Left kidney (tissue), 2 donors: ENCODE results near the gene DCDC2C. TPM values are rescaled to one million over a fixed set of nuclear protein-coding genes. Genes with fewer than 3 reads are reported as not detected.
A peak's percentile ranks its signal among the peaks of the same experiment; 100 is the strongest.
"Not testable (repeated sequence)": the region's sequence is repeated elsewhere in the genome, so short reads cannot be mapped to it uniquely, and the experiment has no call there.

ENCODE experiments used
- DNase-seq: peaks from one replicate; pipeline ENCODE4 v3.0.0-alpha.2; 2013
- polyA plus RNA-seq: library from polyadenylated mRNA; unstranded; fragments of 120-200 nt; gene quantifications from one replicate; pipeline ENCODE4 v1.2.1, GENCODE V29; 2013; ENCODE audit not compliant: insufficient read length

DCDC2C gene
- polyA plus RNA-seq, 1 donor = 0.65 TPM

DNA sequence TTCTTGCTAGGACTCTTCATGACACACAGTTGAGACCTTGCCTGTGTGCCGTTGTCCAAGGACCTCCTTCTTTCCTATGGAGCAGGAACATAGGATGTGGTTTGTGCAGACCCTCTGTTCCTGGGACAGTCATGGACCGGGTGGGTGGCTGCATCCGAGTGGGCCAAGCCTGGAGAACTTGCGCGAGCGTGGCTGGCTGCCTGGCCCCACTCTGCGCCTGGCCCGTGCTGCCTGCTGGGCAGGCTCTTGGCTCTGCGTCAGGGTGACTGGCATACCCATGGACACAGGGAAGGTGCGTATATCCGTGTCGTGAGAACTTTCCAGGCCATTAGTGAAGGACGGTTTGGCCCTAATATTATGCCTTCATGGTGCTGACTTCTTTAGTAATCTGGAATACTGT lies 68.2 kb downstream of the DCDC2C start:
- no peak for DNase-seq

DNA sequence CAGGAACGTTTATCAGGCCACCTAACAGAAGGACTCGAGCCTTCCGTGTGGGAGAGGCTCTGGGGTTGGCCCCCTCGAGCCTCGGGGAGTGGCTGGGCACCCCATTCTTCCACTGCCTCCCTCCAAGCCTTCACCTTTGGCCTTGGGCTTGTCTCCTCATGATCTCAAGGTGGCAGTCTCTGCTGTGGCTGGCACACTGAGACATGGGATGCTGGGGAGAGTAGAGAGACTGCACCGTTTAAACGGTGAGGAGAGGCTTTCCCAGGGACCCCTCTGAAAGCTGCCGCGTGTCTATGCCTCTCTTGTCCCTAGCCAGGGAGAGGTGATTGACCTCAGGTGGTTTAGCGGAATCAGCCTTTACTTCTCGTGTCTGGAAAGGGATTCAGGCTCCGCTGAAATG lies 71.0 kb downstream of the DCDC2C start:
- DNase-seq = no peak

DNA sequence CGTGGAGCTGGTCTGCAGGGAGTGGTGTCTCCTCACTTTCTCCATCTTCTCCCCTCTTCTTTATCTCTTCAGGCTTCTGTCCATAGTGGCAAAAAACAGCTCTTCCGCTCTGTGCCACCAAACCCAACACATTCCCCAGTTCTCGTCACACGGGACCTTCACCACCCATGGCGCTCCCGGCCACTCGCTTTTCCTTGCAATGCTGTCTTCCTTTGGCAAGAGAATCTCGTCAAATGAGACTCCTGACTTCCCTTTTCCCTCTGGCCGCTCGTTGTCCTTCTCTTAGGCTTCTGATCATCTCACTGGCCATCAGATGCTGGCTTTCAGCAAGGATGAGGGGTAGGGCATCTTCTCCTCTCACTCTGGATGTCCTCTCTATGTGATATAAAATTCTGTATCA lies 72.9 kb downstream of the DCDC2C start:
- DNase-seq = no peak

DNA sequence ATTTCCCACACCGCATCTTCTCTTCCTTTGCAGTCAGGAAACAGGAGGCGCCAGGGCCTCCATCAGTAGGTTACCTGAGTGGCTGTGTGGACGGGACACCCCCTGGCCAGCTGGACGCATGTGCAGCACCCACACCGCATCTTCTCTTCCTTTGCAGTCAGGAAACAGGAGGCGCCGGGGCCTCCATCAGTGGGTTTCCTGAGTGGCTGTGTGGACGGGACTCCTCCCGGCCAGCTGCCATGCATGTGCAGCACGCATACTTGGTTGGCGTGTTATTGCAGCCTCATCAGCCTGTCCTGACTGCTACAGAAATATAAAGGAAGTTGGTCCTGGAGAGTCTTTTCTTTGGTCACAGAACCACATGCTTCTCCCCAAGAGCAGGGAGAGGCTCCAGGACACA lies 74.6 kb downstream of the DCDC2C start:
- no peak for DNase-seq

DNA sequence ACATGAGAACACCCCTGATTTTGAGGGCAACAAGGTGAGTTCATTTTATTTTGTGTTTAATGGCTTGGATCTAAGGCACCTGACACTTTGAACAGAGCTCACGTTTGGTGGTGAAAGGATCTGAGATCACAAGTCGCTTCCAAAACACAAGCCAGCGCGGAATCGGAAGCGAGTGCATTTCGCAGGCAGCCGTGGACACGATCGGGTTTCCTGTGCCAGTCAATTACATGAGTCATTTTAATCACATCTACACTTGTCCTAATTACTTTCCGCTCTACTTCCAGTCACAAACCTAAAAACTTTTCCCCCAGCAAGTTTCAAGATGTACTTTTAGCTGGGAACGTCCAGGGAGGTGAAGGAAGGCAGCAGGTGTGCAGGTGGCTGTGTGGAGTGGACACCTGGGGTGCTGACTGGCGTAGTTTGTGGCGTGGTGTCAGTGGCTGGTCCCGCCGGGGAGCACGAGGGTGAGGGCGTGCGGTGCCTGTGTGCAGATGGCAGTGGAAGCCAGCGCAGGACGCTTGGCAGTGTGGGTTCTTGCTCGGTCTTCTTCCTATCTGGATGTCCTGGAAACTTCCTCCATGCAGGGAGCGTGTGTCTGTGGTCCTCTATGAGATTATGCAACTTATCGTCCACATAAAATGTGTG lies 75.6 kb downstream of the DCDC2C start:
- no peak for DNase-seq

DNA sequence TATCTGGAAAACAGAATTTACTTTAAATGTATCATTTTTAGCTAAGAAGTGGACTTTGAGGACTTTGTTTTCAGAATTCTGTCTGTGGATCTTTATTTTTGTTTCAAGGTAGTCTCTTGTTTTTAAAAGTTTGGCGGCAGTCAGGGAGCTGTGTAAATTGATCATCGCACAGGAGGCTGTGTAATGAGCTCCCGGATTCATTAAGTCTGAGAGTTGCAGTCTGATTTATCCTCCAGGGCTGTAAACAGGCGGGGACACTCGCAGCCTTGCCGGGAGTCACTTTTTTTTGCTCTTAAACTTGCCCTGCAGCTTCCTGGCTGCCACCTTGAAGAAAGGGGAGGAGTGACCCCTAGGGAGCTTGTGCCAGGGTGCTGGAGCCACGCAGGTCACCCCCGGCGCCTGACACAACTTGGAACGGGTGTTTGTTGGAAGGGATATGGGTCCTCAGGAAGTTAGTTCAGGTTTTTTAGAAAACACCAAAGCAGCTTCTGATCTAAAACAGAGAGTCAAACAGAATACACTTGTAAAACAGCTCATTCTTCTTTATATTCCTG lies 76.2 kb downstream of the DCDC2C start:
- DNase-seq = no peak

DNA sequence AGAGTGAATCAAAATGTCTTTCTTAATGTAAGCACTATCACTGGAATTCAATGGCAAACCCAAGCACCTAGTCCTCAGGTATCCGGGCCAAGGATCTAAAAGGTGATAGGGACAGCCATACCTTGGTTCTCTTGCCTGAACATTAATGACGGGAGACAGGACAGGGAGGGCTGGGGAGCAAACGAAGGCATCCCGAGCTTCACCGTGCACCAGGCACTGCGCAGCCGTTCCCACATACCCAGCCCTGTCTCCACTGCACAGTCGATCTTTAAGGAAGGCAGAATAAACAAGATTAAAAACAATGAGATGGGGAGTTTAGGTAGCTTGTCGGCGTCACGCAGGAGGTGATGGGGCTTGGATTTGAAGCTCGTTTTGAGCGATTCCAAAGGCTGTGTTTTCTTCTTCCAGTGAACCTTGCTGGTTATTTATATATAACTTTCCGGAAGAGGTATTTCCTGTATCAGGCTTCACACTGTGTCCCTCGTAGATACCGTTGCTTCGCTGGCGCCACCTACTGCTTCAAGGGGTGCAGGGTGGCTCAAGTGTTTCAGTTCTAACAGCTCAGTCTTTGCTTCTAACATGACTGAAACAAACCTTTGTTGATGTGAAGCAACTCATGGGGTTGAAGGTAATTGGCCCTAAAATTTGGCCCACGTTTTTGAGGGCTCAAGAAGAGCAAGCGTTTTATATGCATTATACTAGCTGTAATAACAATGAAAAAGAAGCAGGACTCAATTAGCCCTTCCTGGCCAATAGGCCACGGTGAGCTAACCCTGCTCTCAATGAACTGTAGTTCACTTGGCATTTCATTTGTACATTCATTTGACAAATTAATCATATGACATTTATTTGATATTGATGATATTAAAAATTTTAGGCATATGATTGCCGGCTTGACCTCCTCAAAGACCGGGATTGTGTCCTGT lies 77.4 kb downstream of the DCDC2C start:
- peak; percentile 78 for DNase-seq

DNA sequence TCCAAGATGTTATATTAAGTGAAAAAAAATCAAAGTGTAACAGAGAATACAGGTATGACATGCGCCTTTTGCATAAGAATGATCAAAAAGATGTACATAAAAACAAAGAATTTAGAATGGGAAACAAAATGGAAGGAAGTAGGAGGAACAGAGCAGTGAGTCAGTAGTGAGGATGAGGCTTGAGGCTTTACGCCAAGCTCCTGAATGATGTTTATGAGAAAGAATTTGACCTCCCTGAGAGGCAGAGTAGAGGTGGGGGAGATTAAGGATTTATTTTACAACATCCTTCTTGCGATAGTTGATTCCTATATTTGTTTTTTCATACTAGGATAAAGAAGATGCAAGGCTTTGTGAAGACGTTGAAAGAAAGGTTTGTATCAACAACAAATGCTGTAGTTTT lies 81.4 kb downstream of the DCDC2C start:
- no peak for DNase-seq

DNA sequence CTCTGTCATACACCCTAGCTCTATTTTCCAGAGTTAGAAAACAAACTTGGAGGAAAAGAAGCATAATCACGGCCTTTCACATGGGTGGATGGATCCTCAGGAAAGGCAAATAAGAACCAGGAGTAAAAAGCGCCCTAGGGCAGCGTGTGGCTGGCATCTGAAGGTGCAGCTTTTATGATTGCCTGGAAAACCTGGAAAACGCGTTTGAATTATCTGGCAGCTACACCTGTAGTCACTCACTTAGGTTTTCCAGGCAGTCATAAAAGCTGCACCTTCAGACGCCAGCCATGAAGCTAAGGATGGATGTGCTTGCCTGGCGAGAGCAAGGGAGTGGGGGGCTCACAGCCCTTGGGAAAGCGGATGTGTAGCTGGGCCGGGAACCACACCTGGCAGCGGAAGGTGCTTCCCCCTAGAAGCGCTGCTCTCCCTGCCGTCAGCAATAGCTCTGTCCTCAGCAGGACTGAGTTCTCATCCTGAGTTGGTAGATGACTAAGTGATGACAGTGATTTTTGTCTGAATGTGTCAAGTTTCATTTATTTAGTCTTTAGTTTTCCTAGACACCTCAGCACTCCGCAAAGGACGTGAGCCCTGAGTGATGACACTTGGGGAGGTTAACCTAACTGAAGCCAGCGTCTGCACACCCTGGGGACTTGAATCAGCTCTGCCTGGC lies 82.0 kb downstream of the DCDC2C start:
- DNase-seq = peak; percentile 6

DNA sequence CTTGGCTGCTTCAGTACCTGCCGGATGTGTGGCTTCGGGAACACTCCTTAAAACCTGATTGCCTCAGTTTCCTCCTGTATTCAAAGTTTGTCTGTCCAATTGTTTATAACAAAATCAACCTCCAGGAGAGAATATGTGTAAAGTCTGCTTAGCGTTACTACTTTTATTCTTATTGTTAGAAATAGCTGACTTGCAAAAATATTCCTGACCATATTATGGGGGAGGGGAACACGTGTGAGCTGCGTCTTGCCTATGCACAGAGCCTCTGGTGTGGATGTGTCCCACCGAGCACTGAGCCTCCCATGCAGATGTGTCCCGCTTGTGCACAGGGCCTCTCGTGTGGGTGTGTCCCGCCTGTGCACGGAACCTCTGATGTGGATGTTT lies 82.5 kb downstream of the DCDC2C start:
- DNase-seq = no peak

DNA sequence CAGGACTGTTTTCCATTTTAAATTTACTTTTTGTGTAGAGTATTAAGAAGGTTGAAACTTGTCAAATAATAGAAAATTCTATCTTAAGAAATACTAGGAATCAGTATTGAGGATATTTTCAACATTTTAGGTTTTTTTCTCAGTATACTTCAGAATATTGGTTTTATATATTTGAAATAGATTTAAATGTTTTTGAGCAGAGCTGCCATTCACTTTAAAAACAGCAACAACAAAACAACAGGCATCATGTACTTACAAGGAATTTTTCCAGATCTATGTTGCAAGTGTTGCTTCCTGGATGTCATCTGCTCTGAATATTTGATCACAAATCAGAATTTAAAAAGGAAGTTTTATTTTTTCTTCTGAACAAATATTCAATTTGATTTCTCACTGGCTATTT lies 84.4 kb downstream of the DCDC2C start:
- no peak for DNase-seq

DNA sequence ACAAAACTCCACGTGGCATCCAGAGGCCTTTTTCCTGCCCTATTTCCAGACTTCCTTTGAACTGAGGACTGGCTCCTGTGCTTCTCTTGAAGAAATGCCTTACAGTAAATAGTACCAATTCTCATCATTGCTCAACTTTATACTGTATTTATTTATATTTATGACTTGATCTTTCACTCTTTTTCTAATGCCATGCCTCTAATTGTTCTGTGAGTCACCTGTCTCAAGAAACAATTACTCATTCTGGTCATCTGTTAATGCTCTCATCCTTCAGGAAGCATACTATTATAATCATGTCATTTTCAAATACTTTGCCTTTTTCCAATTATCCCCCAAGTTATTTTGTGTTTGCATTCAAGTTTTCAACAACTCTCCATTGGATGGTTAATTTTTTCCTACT lies 85.9 kb downstream of the DCDC2C start:
- DNase-seq = no peak

DNA sequence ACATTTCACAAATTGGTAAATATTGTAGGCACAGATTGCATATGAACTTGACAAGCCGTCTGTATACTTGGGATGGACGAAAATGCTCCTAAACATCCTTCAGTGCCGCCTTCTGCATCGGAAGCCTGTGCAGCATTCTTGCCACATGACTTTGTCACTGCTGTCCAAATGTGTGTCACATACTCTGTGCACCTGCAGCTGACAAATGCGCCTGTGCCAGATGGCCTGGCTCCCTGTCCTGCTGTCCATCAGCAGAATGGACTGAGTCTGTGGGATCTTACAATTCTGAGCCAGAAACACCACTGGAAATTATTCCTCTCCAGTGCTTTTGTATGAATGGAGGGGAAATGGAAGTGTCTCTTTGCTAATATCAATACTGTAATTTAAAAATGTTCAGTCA lies 89.9 kb downstream of the DCDC2C start:
- no peak for DNase-seq

DNA sequence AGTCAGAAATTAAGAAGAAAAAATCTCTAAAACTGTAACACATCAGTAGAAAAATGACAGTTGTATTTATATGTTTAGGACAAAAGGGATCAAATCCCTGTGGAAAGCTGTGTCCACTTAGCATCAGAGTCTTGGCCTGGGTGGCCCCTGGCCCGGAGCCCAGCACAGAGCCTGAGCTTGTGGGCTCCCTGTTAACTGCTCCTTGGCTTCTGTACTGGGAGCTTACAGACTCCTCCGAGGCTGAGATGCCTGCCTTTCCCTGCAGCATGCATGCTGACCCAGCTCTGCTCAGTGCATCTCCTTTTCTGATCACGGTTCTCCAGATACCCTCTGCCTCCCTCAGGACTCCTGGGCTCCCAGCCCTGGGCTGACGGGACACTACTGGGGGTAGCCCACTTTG lies 98.1 kb downstream of the DCDC2C start:
- DNase-seq = no peak

DNA sequence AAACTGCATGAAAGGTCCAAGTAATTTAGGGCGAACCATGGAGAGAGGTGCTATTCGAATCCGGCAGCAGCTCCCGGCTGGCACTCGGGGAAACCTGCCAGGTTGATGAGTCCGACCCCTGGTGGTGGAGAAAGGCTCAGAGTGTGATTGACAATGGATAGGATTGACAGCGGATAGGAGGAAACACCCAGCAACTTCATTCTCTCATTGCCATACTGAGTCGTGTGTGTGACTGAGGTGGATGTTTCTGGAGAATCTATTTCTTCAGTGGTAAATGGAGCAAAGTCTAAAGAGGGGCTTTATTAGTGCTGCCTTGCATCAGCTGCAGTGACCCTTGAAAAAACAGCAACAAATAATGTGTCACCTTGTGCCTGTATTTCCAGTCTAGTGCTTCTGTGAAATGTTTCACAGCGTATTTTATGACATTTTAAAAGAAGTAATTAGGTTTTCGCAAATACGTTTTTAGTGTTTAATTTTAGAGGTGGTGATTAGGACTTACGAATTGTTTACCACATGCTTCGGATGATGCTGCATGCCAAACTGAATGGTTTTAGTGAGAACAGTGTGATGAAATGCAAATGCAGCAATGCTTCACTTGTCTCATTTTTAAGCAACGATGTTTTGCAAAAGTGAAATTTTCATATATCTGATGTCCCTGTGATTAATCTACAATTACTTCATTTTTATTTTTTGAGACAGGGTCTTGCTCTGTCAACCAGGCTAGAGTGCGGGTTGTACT lies 102.0 kb downstream of the DCDC2C start:
- peak; percentile 13 for DNase-seq

DNA sequence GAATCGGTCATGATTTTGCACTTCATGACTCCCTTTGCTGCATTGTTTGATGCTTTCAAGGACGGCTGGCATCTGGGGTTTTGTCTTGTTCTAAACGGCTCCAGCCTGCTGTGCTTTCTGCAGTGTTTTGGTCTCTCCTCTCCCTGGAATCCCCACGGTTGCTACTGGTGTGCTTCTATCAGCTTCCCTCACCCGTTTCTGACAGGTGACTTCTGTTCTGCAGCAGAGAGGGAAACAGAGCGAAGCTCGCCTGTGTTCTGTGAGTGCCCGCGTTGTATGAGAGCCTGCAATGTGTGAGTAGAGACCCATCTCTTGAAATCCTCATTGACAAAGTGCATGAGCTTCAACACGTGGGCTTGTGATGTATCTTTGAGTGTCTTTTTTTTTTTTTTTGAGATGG lies 102.8 kb downstream of the DCDC2C start:
- no peak for DNase-seq

DNA sequence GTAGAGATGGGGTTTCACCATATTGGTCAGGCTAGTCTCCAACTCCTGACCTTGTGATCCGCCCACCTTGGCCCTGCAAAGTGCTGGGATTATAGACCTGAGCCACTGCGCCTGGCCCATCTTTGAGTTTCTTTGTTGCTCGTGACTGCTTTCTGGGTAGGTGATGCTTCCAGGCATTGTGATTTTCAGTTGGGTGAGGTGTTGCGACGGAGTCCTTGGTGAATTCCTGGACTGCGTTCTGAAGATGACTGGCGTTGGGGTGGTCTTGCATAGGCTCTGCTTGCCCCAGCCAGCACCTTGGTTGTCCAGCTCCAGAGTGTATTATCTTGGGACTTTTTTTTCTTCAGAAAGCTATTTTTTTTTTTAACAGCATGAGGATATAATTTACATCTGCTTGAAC lies 103.4 kb downstream of the DCDC2C start:
- DNase-seq = no peak

DNA sequence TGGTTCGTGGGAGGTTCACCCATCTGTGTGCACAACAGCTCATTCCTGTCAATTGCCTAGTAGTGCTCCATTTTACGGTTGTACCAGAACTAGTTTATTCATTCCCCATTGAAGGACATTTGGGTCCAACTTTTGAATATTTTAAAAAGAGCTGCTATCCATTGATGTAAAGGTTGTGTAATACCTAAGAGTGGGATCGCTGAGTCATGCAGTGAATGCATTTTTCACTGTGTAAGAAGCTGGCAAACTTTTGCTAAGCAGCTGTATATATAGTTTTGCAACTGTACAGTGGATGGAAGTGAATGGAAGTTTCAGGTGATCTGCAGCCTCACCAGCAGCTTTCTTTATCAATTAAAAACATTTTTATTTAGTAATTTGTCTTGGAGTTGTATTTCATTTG lies 104.5 kb downstream of the DCDC2C start:
- no peak for DNase-seq

DNA sequence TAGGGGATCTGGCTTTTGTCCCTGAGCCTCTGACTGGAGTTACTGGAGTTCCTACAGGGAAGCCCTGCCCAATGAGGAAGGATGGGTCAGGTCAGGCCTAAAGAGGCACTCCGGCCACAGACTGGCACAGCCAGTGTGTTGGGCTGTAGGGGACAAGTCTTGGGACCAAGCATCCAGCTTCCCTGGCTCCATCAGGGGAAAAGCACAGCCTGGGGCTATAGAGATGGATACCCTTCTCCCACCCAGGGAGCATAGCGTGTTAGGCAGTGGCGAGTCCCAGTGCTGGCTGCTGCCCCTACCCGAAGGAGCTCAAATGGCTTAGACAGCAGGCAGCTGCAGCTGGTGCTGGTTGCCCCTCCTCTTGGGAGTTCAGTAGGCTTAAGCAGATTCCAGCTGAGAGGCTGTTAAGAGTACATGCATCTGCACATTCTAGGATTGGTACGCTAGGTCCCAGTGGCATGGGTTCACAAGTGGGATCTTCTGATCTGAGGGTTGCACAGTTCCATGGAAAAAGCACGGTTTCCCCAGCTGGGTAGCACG lies 111.4 kb downstream of the DCDC2C start:
- DNase-seq = no peak

DNA sequence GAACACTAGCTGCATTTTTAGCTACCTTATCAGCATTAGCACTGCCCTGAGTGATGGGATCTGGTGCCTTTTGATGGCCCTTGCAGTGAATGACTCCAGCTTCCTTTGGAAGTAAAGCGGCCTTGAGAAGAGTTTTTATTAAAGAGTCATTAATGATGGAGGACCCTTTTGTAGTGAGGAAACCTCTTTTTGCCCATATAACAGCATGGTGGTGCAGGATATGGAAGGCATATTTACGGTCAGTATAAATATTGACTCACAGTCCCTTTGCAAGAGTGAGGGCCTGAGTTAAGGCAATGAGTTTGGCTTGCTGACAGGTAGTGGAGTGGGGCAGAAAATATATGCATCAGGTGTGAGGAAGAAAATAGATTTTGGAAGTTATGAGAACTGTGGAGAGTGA lies 113.8 kb downstream of the DCDC2C start:
- not testable (repeated sequence) for DNase-seq

DNA sequence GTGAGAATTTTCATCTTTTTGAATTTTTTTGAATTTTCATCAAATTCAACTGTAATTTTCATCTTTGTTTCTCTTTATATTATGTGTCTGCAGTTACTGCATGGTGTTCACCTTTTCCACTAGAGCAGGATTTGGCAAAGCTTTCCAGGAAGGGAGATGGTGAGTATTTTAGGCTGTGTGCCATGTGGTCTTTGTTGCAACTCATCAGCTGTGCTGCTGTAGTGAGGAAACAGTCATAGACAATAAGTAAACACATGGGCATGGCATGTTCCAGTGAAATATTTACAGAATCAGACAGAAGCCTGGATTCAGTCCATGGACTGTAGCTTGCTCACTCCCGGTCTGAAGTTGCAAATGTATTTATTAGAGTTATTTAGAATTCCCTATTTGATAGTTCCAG lies 120.4 kb downstream of the DCDC2C start:
- no peak for DNase-seq
